A549 (cell line): ENCODE data around the gene ESYT2. TPM values are rescaled to one million over a fixed set of nuclear protein-coding genes. Genes with fewer than 3 reads are reported as not detected.

Experiments
- ATAC-seq, 2 experiments: fragments of 200-7000 bp in 1 of 2; fragments of >200 bp in 1 of 2; cut with Nextera tagmentation in 1 of 2; cut with Tn5 transposase in 1 of 2; 3 replicates each; pipeline versions ENCODE4 v1.8.0 to v1.9.1; 2018 to 2020; ENCODE audit warnings: mild to moderate bottlenecking in 1 of 2, moderate library complexity in 1 of 2
- CTCF ChIA-PET: fragments of 300-600 bp; sonication (Branson Sonifier 250); formaldehyde crosslinking; extraction: SDS; loops from one replicate; lab custom pipeline; 2021; ENCODE audit warnings: antibody characterized with exemption, inconsistent platforms; lab: Yijun Ruan, JAX
- POLR2A ChIA-PET: fragments of 350-600 bp; formaldehyde crosslinking; extraction: SDS; loops from one replicate; lab custom pipeline; 2021; ENCODE audit warnings: antibody characterized with exemption, inconsistent platforms; lab: Yijun Ruan, JAX
- DNase-seq, 2 experiments: peaks; one replicate each; pipeline versions ENCODE4 v3.0.0 to v3.0.0-alpha.2; 2011 to 2016; ENCODE audit warnings: low read depth in 1 of 2, low spot score in 1 of 2
- FAIRE-seq: peaks from 2 replicates; lab custom pipeline; 2011; peaks lifted over from hg19 to GRCh38; lab: Jason Lieb, UNC
- H3K27ac ChIP-seq, 2 experiments: fragments of >200 bp; sonication (Bioruptor Twin); formaldehyde crosslinking; 3 replicates each; pipeline ENCODE4 v1.5.1; 2016 to 2017
- H3K4me1 ChIP-seq: fragments of >200 bp; sonication (Bioruptor Twin); formaldehyde crosslinking; 3 replicates; pipeline ENCODE4 v1.6.1; 2016
- H3K4me2 ChIP-seq: fragments of >200 bp; sonication (Bioruptor Twin); formaldehyde crosslinking; 3 replicates; pipeline ENCODE4 v1.6.1; 2016
- H3K4me3 ChIP-seq: fragments of >200 bp; sonication (Bioruptor Twin); formaldehyde crosslinking; 3 replicates; pipeline ENCODE4 v1.5.1; 2016
- H3K9me3 ChIP-seq: fragments of >200 bp; sonication (Bioruptor Twin); formaldehyde crosslinking; 3 replicates; pipeline ENCODE4 v1.6.1; 2016
- BHLHE40 ChIP-seq: IDR thresholded peaks from 2 replicates; pipeline ENCODE4 v1.6.1; 2012; ENCODE audit warnings: low read depth, low read length, inconsistent platforms
- CBX2 ChIP-seq: fragments of 200-600 bp; sonication (generic); IDR thresholded peaks from 2 replicates; pipeline ENCODE4 v1.6.1; 2016; ENCODE audit warnings: low read depth, mild to moderate bottlenecking, borderline replicate concordance
- CBX8 ChIP-seq: fragments of 200-600 bp; sonication (generic); IDR thresholded peaks from 2 replicates; pipeline ENCODE4 v1.6.1; 2016
- CEBPB ChIP-seq, 2 experiments: fragments of >200 bp in 1 of 2; sonication (Bioruptor Twin) in 1 of 2; formaldehyde crosslinking in 1 of 2; IDR thresholded peaks; 2 replicates each; pipeline ENCODE4 v1.6.1; 2012 to 2016
- CHD2 ChIP-seq: fragments of 150-350 bp; IDR thresholded peaks from 2 replicates; pipeline ENCODE4 v1.6.1; 2014; ENCODE audit warnings: low read length; ENCODE audit not compliant: partially characterized antibody
- CHD4 ChIP-seq: fragments of 200-600 bp; sonication (generic); IDR thresholded peaks from 2 replicates; pipeline ENCODE4 v1.6.1; 2016; ENCODE audit warnings: antibody characterized with exemption, mild to moderate bottlenecking, borderline replicate concordance
- EHF ChIP-seq: fragments of 250-450 bp; sonication (Bioruptor Pico); IDR thresholded peaks from 2 replicates; pipeline ENCODE4 v1.5.0; 2020; ENCODE audit warnings: mild to moderate bottlenecking
- FOXS1 ChIP-seq: fragments of 250-450 bp; sonication (Bioruptor Pico); IDR thresholded peaks from 2 replicates; pipeline ENCODE4 v1.5.0; 2020; ENCODE audit warnings: mild to moderate bottlenecking, moderate library complexity
- HEYL ChIP-seq: fragments of 250-450 bp; sonication (Bioruptor Pico); IDR thresholded peaks from 2 replicates; pipeline ENCODE4 v1.8.0; 2021; ENCODE audit warnings: mild to moderate bottlenecking, moderate library complexity
- HOXB13 ChIP-seq: fragments of 250-450 bp; sonication (Bioruptor Pico); IDR thresholded peaks from 2 replicates; pipeline ENCODE4 v1.5.0; 2020; ENCODE audit warnings: low read depth, mild to moderate bottlenecking, moderate library complexity
- JUN ChIP-seq, 2 experiments: fragments of >200 bp; sonication (Bioruptor Twin); formaldehyde crosslinking; IDR thresholded peaks; 2 replicates in 1 of 2; 3 replicates in 1 of 2; pipeline ENCODE4 v1.6.1; 2016 to 2017
- JUNB ChIP-seq: fragments of >200 bp; sonication (Bioruptor Twin); formaldehyde crosslinking; IDR thresholded peaks from 2 replicates; pipeline ENCODE4 v1.6.1; 2016
- KDM1A ChIP-seq: fragments of 200-600 bp; sonication (generic); IDR thresholded peaks from 2 replicates; pipeline ENCODE4 v1.6.1; 2016; ENCODE audit warnings: low read depth, mild to moderate bottlenecking
- MAFK ChIP-seq: fragments of 450-650 bp; IDR thresholded peaks from 2 replicates; pipeline ENCODE4 v1.6.1; 2014; ENCODE audit not compliant: partially characterized antibody
- MYC ChIP-seq: IDR thresholded peaks from 2 replicates; pipeline ENCODE4 v1.6.1; 2012; ENCODE audit warnings: mild to moderate bottlenecking, inconsistent platforms, low read length, improper control_type of control experiment, borderline replicate concordance
- NPAS2 ChIP-seq: fragments of 250-450 bp; sonication (Bioruptor Pico); IDR thresholded peaks from 2 replicates; pipeline ENCODE4 v1.8.0; 2022; ENCODE audit warnings: mild to moderate bottlenecking, moderate library complexity, borderline replicate concordance
- PHF8 ChIP-seq: fragments of 200-600 bp; sonication (generic); IDR thresholded peaks from 2 replicates; pipeline ENCODE4 v1.6.1; 2016; ENCODE audit warnings: low read depth, mild to moderate bottlenecking, antibody characterized with exemption, moderate library complexity, borderline replicate concordance
- POLR2A ChIP-seq: IDR thresholded peaks from 2 replicates; pipeline ENCODE4 v1.6.1; 2012; ENCODE audit warnings: mild to moderate bottlenecking, low read length
- RCOR1 ChIP-seq: fragments of 150-350 bp; IDR thresholded peaks from 2 replicates; pipeline ENCODE4 v1.6.1; 2014; ENCODE audit warnings: antibody characterized with exemption, low read length, low read depth
- RFX5 ChIP-seq: fragments of 450-650 bp; IDR thresholded peaks from 2 replicates; pipeline ENCODE4 v1.7.1; 2014; ENCODE audit warnings: antibody characterized with exemption, mild to moderate bottlenecking, moderate library complexity
- SMC3 ChIP-seq: fragments of >200 bp; sonication (Bioruptor Twin); formaldehyde crosslinking; IDR thresholded peaks from 3 replicates; pipeline ENCODE4 v1.6.1; 2018; ENCODE audit warnings: inconsistent platforms
- SREBF2 ChIP-seq: fragments of 450-650 bp; IDR thresholded peaks from 2 replicates; pipeline ENCODE4 v1.6.1; 2014; ENCODE audit warnings: mild to moderate bottlenecking, moderate library complexity
- TFCP2L1 ChIP-seq: fragments of 250-450 bp; sonication (Bioruptor Pico); IDR thresholded peaks from 2 replicates; pipeline ENCODE4 v1.5.0; 2021; ENCODE audit warnings: mild to moderate bottlenecking
- ZC3H11A ChIP-seq: fragments of 450-650 bp; IDR thresholded peaks from 2 replicates; pipeline ENCODE4 v1.6.1; 2014; ENCODE audit warnings: antibody characterized with exemption, mild to moderate bottlenecking
- ZNF302 ChIP-seq: fragments of 250-450 bp; sonication (Bioruptor Pico); IDR thresholded peaks from 2 replicates; pipeline ENCODE4 v1.9.0; 2021; ENCODE audit warnings: inconsistent platforms, mild to moderate bottlenecking, moderate library complexity
- WGBS: methylation state at CpG from one replicate; pipeline ENCODE4 v1.1.6; 2017; ENCODE audit errors: missing lambda C conversion rate; 5-methylcytosine and 5-hydroxymethylcytosine counted together
- polyA plus RNA-seq, 4 experiments: library from polyadenylated mRNA; depleted of rRNA in 3 of 4; stranded (reverse); fragments of >200 nt; fragmentation: RNase III in 1 of 4; extraction: RNeasy Plus Mini Kit Qiagen cat#74134 plus additional on column Dnase treatment in 1 of 4; gene quantifications; 2 replicates in 3 of 4; 3 replicates in 1 of 4; pipeline ENCODE4 v1.2.3, GENCODE V29; 2011 to 2017
- TF ChIP-seq, protein P1 (sequence below): fragments of 250-450 bp; sonication (Bioruptor Pico); IDR thresholded peaks from 2 replicates; pipeline ENCODE4 v1.5.0; 2021; ENCODE audit warnings: mild to moderate bottlenecking, moderate library complexity, borderline replicate concordance
- TF ChIP-seq, protein P2 (sequence below): fragments of 150-350 bp; IDR thresholded peaks from 2 replicates; pipeline ENCODE4 v1.6.1; 2014; ENCODE audit warnings: low read depth, mild to moderate bottlenecking, low read length
- TF ChIP-seq, protein P3 (sequence below): IDR thresholded peaks from 2 replicates; pipeline ENCODE4 v1.6.1; 2012
- TF ChIP-seq, protein P4 (sequence below): fragments of 450-650 bp; IDR thresholded peaks from 2 replicates; pipeline ENCODE4 v1.6.1; 2014; ENCODE audit warnings: antibody characterized with exemption

The ESYT2 gene
- polyA plus RNA-seq, 2 of the 4 experiments (the other 2 are of a cell fraction): 45.8 to 77.0 TPM

DNA sequence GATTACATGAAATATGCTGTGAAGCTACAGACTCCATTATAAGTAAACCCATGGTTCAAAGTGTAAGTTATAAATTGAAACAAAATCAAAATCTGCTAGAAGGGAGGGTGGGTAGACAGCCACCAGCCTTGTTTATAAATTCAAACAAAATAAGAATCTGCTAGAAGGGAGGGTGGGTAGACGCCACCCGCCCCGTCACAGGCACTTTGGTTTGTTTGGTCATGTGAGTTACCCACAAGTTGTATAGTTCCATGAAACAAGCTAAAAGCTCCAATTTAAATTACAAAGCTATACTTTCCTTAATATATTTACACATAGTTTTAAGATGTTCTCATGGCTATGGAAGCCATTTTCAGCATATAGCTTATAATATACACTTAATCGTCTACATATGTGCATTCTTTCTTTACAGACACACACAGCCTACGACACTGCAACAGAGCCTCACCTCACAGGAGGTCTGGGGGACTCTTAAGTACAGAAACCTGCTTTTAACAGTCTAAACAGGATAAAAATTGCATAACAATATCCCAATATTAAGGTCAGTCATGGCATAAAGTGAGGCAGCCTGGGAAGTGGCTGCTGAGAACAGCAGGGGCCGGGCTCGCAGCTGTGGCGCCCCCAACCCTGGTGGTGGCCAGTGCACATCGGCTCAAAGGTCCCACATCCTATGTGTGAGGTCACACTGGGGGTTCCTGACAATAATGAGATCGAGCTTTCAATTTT lies 96.7 kb downstream of the ESYT2 start (continued):
- no peak for TF ChIP-seq JUN (IDR thresholded peaks at IDR 0.05)
- TF ChIP-seq CHD2: no peak

DNA sequence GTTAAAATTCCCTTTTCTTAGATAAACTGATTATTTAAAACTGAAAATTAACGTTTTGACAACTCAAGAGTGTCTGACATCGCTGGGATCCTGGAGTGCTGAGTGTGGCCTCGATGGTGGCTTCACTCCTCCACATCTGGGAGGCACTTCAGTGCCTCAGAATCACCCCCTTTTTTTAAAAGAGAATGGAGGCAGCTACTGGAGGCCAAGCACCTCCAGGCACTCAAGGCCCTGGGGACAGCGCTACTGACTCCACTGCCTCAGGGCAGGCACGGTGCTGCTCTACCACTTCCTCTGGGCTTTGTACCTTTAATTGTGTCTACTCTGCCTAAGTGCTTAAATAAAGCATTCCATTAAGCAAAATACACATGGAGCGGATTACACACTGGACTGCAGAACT lies 97.5 kb downstream of the ESYT2 start:
- H3K4me1 ChIP-seq: no peaks in the 10 kb centered on the region
- FAIRE-seq: no peak

DNA sequence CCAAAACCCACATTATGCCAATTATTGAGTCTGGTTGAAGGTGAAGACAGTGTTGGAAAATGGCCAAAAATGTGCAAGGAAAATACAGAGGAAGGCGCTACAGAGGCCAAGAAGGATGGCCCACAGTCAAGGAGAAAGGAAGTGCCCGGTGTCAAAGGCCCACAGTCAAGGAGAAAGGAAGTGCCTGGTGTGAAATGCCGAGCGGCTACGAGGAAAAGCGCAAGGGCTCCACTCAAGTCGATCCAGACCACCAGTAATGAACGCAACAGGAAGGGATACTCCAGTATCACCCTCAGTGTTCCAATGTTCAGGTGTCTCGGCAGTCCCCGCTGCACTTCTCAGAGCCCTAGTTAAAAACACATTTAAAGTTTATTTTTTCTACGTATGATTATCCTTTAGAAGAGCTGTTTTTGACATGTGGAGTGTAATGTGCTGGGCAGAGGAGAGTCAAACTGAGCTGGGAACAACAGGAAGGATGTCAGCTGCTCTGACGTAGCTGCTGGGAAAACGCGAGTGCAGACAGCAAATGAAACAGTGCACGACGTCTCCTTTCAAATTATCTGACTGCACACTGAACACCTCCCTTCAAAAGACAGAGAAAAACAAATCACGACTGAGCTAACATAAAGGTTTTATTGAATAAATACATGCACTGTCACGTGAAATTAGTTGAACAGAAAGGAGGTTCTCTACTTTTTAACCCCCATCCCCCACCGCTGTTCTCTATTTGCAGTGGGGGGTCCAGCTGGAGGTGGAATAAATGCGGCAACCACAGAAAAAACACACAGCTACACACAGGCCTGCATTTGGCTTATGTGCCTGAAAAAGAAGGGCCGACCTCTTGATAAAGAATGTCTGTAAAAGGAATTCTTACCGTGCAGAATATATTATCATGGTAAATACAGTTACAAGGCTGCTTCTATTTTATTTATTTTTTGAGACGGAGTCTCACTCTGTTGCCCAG lies 98.6 kb downstream of the ESYT2 start:
- Histone ChIP-seq H3K9me3 (no peaks in the 10 kb centered on the region), H3K4me2 (no peak overlapping the region), H3K4me3 (no peak overlapping the region), H3K4me1 (no peaks in the 10 kb centered on the region)
- WGBS: 87% methylated on average over 23 of the region's 23 CpGs
- no peak for FAIRE-seq
- no peak for ATAC-seq
- DNase-seq: no peak
- TF ChIP-seq CHD4 (no peak), CBX2 (no peak), PHF8 (no peak), ZC3H11A (no peak), HEYL (no peak), ZNF302 (CRISPR knock-in tag) (no peak), EHF (CRISPR knock-in tag) (no peak), NPAS2 (CRISPR knock-in tag) (no peak), MAFK (no peak), SMC3 (no peak), SREBF2 (no peak), CEBPB (IDR thresholded peaks at IDR 0.05) (no peak), RFX5 (no peak), KDM1A (no peak), CBX8 (no peak)
- TF ChIP-seq, protein P1, sequence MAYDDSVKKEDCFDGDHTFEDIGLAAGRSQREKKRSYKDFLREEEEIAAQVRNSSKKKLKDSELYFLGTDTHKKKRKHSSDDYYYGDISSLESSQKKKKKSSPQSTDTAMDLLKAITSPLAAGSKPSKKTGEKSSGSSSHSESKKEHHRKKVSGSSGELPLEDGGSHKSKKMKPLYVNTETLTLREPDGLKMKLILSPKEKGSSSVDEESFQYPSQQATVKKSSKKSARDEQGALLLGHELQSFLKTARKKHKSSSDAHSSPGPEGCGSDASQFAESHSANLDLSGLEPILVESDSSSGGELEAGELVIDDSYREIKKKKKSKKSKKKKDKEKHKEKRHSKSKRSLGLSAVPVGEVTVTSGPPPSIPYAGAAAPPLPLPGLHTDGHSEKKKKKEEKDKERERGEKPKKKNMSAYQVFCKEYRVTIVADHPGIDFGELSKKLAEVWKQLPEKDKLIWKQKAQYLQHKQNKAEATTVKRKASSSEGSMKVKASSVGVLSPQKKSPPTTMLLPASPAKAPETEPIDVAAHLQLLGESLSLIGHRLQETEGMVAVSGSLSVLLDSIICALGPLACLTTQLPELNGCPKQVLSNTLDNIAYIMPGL: no peak
- TF ChIP-seq, protein P2, sequence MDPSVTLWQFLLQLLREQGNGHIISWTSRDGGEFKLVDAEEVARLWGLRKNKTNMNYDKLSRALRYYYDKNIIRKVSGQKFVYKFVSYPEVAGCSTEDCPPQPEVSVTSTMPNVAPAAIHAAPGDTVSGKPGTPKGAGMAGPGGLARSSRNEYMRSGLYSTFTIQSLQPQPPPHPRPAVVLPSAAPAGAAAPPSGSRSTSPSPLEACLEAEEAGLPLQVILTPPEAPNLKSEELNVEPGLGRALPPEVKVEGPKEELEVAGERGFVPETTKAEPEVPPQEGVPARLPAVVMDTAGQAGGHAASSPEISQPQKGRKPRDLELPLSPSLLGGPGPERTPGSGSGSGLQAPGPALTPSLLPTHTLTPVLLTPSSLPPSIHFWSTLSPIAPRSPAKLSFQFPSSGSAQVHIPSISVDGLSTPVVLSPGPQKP: no peak
- TF ChIP-seq, protein P3, sequence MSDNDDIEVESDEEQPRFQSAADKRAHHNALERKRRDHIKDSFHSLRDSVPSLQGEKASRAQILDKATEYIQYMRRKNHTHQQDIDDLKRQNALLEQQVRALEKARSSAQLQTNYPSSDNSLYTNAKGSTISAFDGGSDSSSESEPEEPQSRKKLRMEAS: no peak
- TF ChIP-seq, all 56 proteins: peak for 0
- ChIA-PET CTCF (interaction anchor here (0.9 to 1.7 kb wide), 5 partner anchors 10 to 32 kb away, joined by 3 to 5 read pairs (median 3); no protein-coding TSS in a partner anchor), POLR2A (no interaction called here)
- H3K27ac ChIP-seq: no peak overlapping the region

More for the DNA sequence above, 97.5 kb downstream of the ESYT2 start:
- Histone ChIP-seq H3K9me3 (no peaks in the 10 kb centered on the region), H3K27ac (no peak overlapping the region; a peak in 1 of 6 replicates), H3K4me2 (no peak overlapping the region), H3K4me3 (no peak overlapping the region)
- ATAC-seq (no peak), DNase-seq (no peak)
- TF ChIP-seq, protein P4, sequence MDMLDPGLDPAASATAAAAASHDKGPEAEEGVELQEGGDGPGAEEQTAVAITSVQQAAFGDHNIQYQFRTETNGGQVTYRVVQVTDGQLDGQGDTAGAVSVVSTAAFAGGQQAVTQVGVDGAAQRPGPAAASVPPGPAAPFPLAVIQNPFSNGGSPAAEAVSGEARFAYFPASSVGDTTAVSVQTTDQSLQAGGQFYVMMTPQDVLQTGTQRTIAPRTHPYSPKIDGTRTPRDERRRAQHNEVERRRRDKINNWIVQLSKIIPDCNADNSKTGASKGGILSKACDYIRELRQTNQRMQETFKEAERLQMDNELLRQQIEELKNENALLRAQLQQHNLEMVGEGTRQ: no peak
- no peak for TF ChIP-seq ZNF302 (CRISPR knock-in tag)
- TF ChIP-seq BHLHE40: no peak
- TF ChIP-seq TFCP2L1: no peak
- no peak for TF ChIP-seq RCOR1
- no peak for TF ChIP-seq HOXB13
- no peak for TF ChIP-seq CBX8
- TF ChIP-seq FOXS1 (CRISPR knock-in tag): no peak
- TF ChIP-seq POLR2A: no peak
- no peak for TF ChIP-seq JUNB
- no peak for TF ChIP-seq CHD2
- no peak for TF ChIP-seq MYC
- no peak for TF ChIP-seq CHD4
- ChIA-PET POLR2A (no interaction called here), CTCF (interaction anchor here (1.2 to 1.7 kb wide), 2 partner anchors 16 to 30 kb away, joined by 3 read pairs; no protein-coding TSS in a partner anchor)
- 82% methylated on average over 6 of the region's 6 CpGs for WGBS
